Measurements from ENCODE around the gene CLEC3A. TPM values are rescaled to one million over a fixed set of nuclear protein-coding genes. Genes with fewer than 3 reads are reported as not detected.
A peak's percentile ranks its signal among the peaks of the same experiment; 100 is the strongest.

Gene CLEC3A
- total and polyA plus RNA-seq, 8 donors, result 0.14 to 0.22 (median 0.17) TPM; not detected in 4

GRCh38 chr16:77993111-77993985 lies 29.0 kb upstream of the CLEC3A start:
- Histone ChIP-seq H3K9me3 (peaks cover 0 to 22% of the 10 kb centered on the region in 2 donors), H3K4me1 (no peaks in the 10 kb centered on the region), H3K27me3 (no peaks in the 10 kb centered on the region), H3K36me3 (no peaks in the 10 kb centered on the region), H3K4me3 (no peak overlapping the region), H3K27ac (peak overlapping the region in 1 of 2 donors; percentile 67)
- DNase-seq (no peak), ATAC-seq (peak; percentile 61)
- intact Hi-C loops (cut with DNase I), result no loop called here
- TF ChIP-seq CTCF (IDR thresholded peaks at IDR 0.05), result no peak

- Histone ChIP-seq H3K27ac (no peak overlapping the region), H3K9me3 (peaks cover 0 to 22% of the 10 kb centered on the region in 2 donors), H3K27me3 (no peaks in the 10 kb centered on the region), H3K4me1 (no peaks in the 10 kb centered on the region), H3K36me3 (no peaks in the 10 kb centered on the region), H3K4me3 (no peak overlapping the region)
- TF ChIP-seq CTCF (IDR thresholded peaks at IDR 0.05), result no peak
- intact Hi-C loops (cut with DNase I), result no loop called here
- DNase-seq, result no peak
- ATAC-seq, result no peak
These were observed 26.4 kb upstream of the CLEC3A start for GRCh38 chr16:77995843-77996455.

- ATAC-seq, result no peak
- Histone ChIP-seq H3K4me1 (no peaks in the 10 kb centered on the region), H3K27ac (no peak overlapping the region)
These were observed 23.9 kb upstream of the CLEC3A start for GRCh38 chr16:77998350-77999023.

GRCh38 chr16:78001451-78002025 lies 20.8 kb upstream of the CLEC3A start:
- Histone ChIP-seq H3K4me3 (no peak overlapping the region), H3K27me3 (peaks cover 0 to 18% of the 10 kb centered on the region in 2 donors), H3K4me1 (no peaks in the 10 kb centered on the region), H3K9me3 (peaks cover 0 to 5% of the 10 kb centered on the region in 2 donors), H3K36me3 (no peaks in the 10 kb centered on the region), H3K27ac (no peak overlapping the region)
- no peak for ATAC-seq
- no peak for DNase-seq
- no peak for TF ChIP-seq CTCF (IDR thresholded peaks at IDR 0.05)
- intact Hi-C loops (cut with DNase I), result no loop called here

More at GRCh38 chr16:77998350-77999023, 23.9 kb upstream of the CLEC3A start:
- H3K27me3 ChIP-seq, result peaks cover 0 to 4% of the 10 kb centered on the region in 2 donors
- DNase-seq, result no peak
- no peak for TF ChIP-seq CTCF (IDR thresholded peaks at IDR 0.05)
- H3K4me3 ChIP-seq, result no peak overlapping the region
- H3K36me3 ChIP-seq, result no peaks in the 10 kb centered on the region
- intact Hi-C loops (cut with DNase I), result no loop called here
- peaks cover 0 to 22% of the 10 kb centered on the region in 2 donors for H3K9me3 ChIP-seq
